Psoas muscle (tissue), 8 donors: ENCODE data around the gene ZNF606. TPM values are rescaled to one million over a fixed set of nuclear protein-coding genes. Genes with fewer than 3 reads are reported as not detected.

Source experiments
- ATAC-seq, 4 donors: fragments of 200-7000 bp; cut with Tn5 transposase; one replicate each; pipeline ENCODE4 v1.9.1; 2020; ENCODE audit warnings: moderate library complexity in 3 of 4, mild to moderate bottlenecking in 2 of 4
- DNase-seq, 2 donors: peaks; one replicate each; pipeline ENCODE4 v3.0.0-alpha.2; 2020
- H3K27ac ChIP-seq: fragments of 200-600 bp; one replicate; pipeline ENCODE4 v1.8.0; 2022
- H3K27me3 ChIP-seq, 3 donors: fragments of 200-600 bp in 1 of 3; one replicate each; pipeline versions ENCODE4 v1.6.1 to v1.8.0; 2013 to 2022; ENCODE audit warnings: low read length in 2 of 3, mild to moderate bottlenecking in 2 of 3, moderate library complexity in 1 of 3; ENCODE audit not compliant: insufficient read depth in 3 of 3
- H3K36me3 ChIP-seq, 2 donors: fragments of 200-600 bp in 1 of 2; one replicate each; pipeline versions ENCODE4 v1.6.1 to v1.8.0; 2013 to 2022; ENCODE audit warnings: low read depth in 1 of 2, mild to moderate bottlenecking in 1 of 2, moderate library complexity in 1 of 2; ENCODE audit not compliant: insufficient read depth in 1 of 2
- H3K4me1 ChIP-seq: fragments of 200-600 bp; one replicate; pipeline ENCODE4 v1.8.0; 2022
- H3K4me3 ChIP-seq: fragments of 200-600 bp; one replicate; pipeline ENCODE4 v1.8.0; 2022; ENCODE audit warnings: mild to moderate bottlenecking
- H3K9me3 ChIP-seq: fragments of 200-600 bp; one replicate; pipeline ENCODE4 v1.8.0; 2022
- WGBS, 3 donors: extraction: QIAGEN DNeasy Blood & Tissue Kit; methylation state at CpG; one replicate each; pipeline versions ENCODE4 v1.1.6 to v1.1.7; 2013; 5-methylcytosine and 5-hydroxymethylcytosine counted together
- intact Hi-C, 2 donors: fragments of 100-400 bp; cut with DNase I; formaldehyde crosslinking; loops; one replicate each; pipeline versions ENCODE4 v1.11.0 to v1.14.2; 2022
- polyA plus RNA-seq, 3 donors: library from polyadenylated mRNA; stranded (reverse); fragments of 200-250 nt; gene quantifications; one replicate each; pipeline ENCODE4 v1.2.3, GENCODE V29; 2013
- total RNA-seq, 4 donors: library from RNA; stranded (reverse); fragmentation: NEBNext Ultra II Directional in 2 of 4; extraction: Animal tissue kit (Norgen Biotek cat#: 25700) in 2 of 4; gene quantifications; one replicate each; pipeline versions ENCODE4 v1.2.1 to v1.2.4, GENCODE V29; 2021 to 2023
- TF ChIP-seq, protein P1 (sequence below): fragments of 200-600 bp; IDR thresholded peaks from one replicate; pipeline ENCODE4 v1.8.0; 2022; ENCODE audit warnings: antibody characterized with exemption
- donor health status: healthy with polysubstance abuse.
- donor health status: DM: no; HTN: no; CAD: no; lungs with moderate emphysema.
- donor health status: Bipolar disorder and iron deficiency.
- donor health status: healthy.
- donor health status: DM: yes; HTN: yes; CAD: no.
- donor health status: DM: no; HTN: no; CAD: no.
- donor health status: DM: no; HTN: no; CAD: no.
- donor health status: DM: yes; HTN: yes; CAD: no.

Gene ZNF606
- total and polyA plus RNA-seq, 7 donors = 2.0 to 7.0 (median 3.9) TPM

DNA sequence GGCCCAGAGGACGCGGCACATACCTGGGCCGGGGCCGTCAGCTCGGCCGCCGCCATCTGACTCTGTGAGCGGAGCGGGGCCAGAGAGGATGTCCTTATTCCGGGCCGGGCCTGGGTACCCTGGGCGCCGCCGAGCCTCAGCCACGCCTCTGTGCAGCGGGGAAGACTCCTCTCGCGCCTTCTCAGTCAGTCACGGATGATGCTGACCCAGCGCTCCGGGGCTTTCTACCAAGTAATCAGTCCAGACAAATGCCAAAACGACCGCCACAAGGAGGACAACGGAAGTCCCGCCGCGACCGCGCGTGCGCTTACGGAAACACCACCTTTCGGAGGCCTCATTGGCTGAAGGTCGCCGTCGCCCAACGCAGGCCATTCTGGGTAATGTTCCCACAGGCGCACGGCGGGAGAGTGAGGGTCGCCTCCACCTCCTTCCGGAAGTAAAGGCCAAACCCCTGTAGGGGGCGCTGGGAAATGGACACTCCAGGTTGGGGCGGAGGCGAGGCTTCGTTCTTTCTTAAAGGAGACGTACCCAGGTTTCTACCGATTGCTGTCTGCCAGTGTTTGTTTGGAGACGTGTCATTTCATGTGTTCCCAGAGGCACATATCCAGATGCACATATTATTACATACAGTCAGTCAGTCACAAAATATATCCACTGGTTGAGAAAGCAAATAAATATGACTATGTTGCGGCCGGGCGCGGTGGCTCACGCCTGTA is 55.0 kb downstream of the ZNF606 start, which contains the start of gene ZNF256:
ZNF256 (minus strand) TSS at position 288 of the 716 bp plus-strand sequence; CDS start at position 56, 232 bp downstream.
- intact Hi-C loops = no loop called here

DNA sequence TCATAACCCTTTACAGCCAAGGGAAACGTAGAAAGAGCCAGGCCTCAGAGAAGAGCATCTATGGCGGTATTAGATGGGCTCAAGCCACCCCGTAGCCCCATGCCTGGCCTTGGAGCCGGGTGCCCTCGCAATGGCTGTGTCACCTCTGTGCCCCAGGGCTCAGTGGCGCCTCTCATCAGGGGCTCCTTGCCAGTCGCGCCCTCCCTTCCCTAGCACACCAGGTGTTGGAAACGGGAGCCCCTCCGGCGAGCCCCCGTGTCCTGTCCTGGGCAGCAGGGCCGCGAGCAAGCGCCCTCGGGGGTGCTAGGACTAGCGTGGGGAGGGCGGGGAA is 55.6 kb downstream of the ZNF606 start:
- H3K4me3 ChIP-seq = peak overlapping the region; percentile 97
- DNase-seq = no peak
- H3K27me3 ChIP-seq = no peaks in the 10 kb centered on the region
- peak overlapping the region; percentile 87 for H3K27ac ChIP-seq
- ATAC-seq = peak in 2 of 4 donors; percentile 3 to 7
- H3K4me1 ChIP-seq = peaks cover 5% of the 10 kb centered on the region
- peaks cover 16 to 23% of the 10 kb centered on the region in 2 donors for H3K36me3 ChIP-seq
- TF ChIP-seq, protein P1, sequence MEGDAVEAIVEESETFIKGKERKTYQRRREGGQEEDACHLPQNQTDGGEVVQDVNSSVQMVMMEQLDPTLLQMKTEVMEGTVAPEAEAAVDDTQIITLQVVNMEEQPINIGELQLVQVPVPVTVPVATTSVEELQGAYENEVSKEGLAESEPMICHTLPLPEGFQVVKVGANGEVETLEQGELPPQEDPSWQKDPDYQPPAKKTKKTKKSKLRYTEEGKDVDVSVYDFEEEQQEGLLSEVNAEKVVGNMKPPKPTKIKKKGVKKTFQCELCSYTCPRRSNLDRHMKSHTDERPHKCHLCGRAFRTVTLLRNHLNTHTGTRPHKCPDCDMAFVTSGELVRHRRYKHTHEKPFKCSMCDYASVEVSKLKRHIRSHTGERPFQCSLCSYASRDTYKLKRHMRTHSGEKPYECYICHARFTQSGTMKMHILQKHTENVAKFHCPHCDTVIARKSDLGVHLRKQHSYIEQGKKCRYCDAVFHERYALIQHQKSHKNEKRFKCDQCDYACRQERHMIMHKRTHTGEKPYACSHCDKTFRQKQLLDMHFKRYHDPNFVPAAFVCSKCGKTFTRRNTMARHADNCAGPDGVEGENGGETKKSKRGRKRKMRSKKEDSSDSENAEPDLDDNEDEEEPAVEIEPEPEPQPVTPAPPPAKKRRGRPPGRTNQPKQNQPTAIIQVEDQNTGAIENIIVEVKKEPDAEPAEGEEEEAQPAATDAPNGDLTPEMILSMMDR = no peak
- intact Hi-C loops = no loop called here
- WGBS, 3 donors = 0 to 1% (median 0%) methylated on average over 17 to 18 of the region's 18 CpGs
- peaks cover 63% of the 10 kb centered on the region for H3K9me3 ChIP-seq

More for the DNA sequence above, 55.0 kb downstream of the ZNF606 start, which contains the start of gene ZNF256:
- TF ChIP-seq, protein P1 = peak; percentile 56
- WGBS, 3 donors = 5 to 7% (median 7%) methylated on average over 53 to 54 of the region's 54 CpGs
- peak; percentile 95 to 97 for DNase-seq
- no peaks in the 10 kb centered on the region for H3K27me3 ChIP-seq
- peak; percentile 99 to 100 (median 100) for ATAC-seq
- peak within 1 kb of the TSS; percentile 97 for H3K4me3 ChIP-seq
- H3K36me3 ChIP-seq = peaks cover 11 to 18% of the 10 kb centered on the region in 2 donors
- H3K4me1 ChIP-seq = peaks cover 5% of the 10 kb centered on the region
- peak within 1 kb of the TSS; percentile 87 for H3K27ac ChIP-seq
- H3K9me3 ChIP-seq = peaks cover 62% of the 10 kb centered on the region

DNA sequence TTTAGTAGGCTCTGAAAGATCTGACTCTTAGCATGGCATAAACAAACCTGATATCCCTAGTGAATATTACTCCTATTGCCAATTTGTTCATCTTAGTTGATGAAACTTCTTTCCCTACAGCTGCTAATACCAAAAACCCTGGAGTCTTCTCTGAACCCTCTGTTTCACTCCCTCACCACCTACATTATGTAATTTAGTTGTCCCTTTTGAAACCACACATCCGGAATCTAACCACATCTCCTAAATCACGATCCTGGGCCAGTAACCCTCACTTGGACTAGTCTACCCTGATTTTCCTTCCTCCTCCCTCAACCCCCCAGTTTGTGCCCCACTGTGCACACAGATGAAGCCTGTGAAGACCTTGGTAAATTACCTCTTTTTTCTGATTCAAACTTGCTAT is 56.3 kb downstream of the ZNF606 start:
- intact Hi-C loops = no loop called here
- Histone ChIP-seq H3K4me3 (peak overlapping the region; percentile 97), H3K27me3 (no peaks in the 10 kb centered on the region), H3K9me3 (peaks cover 63% of the 10 kb centered on the region), H3K36me3 (peaks cover 23 to 31% of the 10 kb centered on the region in 2 donors), H3K27ac (no peak overlapping the region), H3K4me1 (peaks cover 5% of the 10 kb centered on the region)
- ATAC-seq = no peak
- TF ChIP-seq, protein P1 = no peak
- 59 to 67% (median 64%) methylated on average over 2 of the region's 2 CpGs for WGBS, 3 donors
- DNase-seq = no peak

DNA sequence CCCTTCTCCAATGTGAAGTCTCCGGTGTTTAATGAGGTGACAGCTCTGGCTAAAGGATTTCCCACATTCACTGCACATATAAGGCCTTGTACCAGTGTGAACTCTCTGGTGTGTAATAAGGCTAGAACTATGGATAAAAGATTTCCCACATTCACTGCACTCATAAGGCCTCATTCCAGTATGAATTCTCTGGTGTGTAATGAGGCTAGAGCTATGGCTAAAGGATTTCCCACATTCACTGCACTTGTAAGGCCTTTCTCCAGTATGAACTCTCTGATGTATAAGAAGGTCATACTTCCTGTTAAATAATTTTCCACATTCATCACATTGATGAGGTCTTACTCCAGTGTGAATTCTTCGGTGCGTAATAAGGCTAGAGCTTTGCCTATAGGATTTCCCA is 61.0 kb downstream of the ZNF606 start:
- no peak overlapping the region for H3K27ac ChIP-seq
- H3K4me3 ChIP-seq = no peak overlapping the region
- H3K27me3 ChIP-seq = no peaks in the 10 kb centered on the region
- TF ChIP-seq, protein P1 = no peak
- peaks cover 3% of the 10 kb centered on the region for H3K4me1 ChIP-seq
- H3K9me3 ChIP-seq = peaks cover 90% of the 10 kb centered on the region
- DNase-seq = no peak
- no peak for ATAC-seq
- WGBS, 3 donors = 94 to 98% (median 94%) methylated on average over 3 of the region's 3 CpGs
- peaks cover 27 to 42% of the 10 kb centered on the region in 2 donors for H3K36me3 ChIP-seq
- intact Hi-C loops = no loop called here
